HCT116 (cell line): ENCODE measurements around the gene TPH2. TPM values are rescaled to one million over a fixed set of nuclear protein-coding genes. Genes with fewer than 3 reads are reported as not detected.

Experiments
- ATAC-seq: fragments of 200-7000 bp; cut with Tn5 transposase; 2 replicates; pipeline ENCODE4 v1.9.1; 2020; ENCODE audit warnings: mild to moderate bottlenecking, moderate library complexity
- BruUV-seq: library from RNA; stranded (reverse); fragments of 400-500 nt; replicated peaks from 2 replicates; lab custom pipeline; 2021; lab: Mats Ljungman, UMichigan
- CTCF ChIA-PET: fragments of 300-600 bp; sonication (Branson Sonifier 250); formaldehyde crosslinking; loops from one replicate; lab custom pipeline; 2021; ENCODE audit warnings: antibody characterized with exemption; lab: Charles Lee
- POLR2A ChIA-PET: fragments of 300-600, 350-600 bp; sonication (Branson Sonifier 250); formaldehyde crosslinking; loops from one replicate; lab custom pipeline; 2021; ENCODE audit warnings: antibody characterized with exemption; lab: Charles Lee
- RAD21 ChIA-PET, 2 experiments: fragments of 300-600 bp; sonication (Branson Sonifier 250); formaldehyde crosslinking; loops; one replicate each; lab custom pipeline; 2023; ENCODE audit warnings: low total read pairs in 2 of 2; ENCODE audit not compliant: uncharacterized antibody in 2 of 2, unreplicated experiment in 2 of 2, low non-redundant PET in 1 of 2; lab: Charles Lee
- DNase-seq: peaks from one replicate; pipeline ENCODE4 v3.0.0-alpha.2; 2010; ENCODE audit warnings: low read depth, low spot score
- H2AFZ ChIP-seq: fragments of 200-600 bp; shearing (Covaris generic), sonication (generic); 2 replicates; pipeline ENCODE4 v1.6.1; 2017; ENCODE audit warnings: low read depth, mixed run types, mixed read lengths, antibody characterized with exemption, low read length; ENCODE audit not compliant: poor library complexity, severe bottlenecking
- H3K27ac ChIP-seq: 2 replicates; pipeline ENCODE4 v1.5.1; 2012; ENCODE audit warnings: low read depth, low read length
- H3K27me3 ChIP-seq: fragments of 200-600 bp; sonication (generic); 2 replicates; pipeline ENCODE4 v1.6.1; 2016; ENCODE audit warnings: mixed run types, low read length, mixed read lengths; ENCODE audit not compliant: insufficient read depth
- H3K36me3 ChIP-seq, 2 experiments: fragments of 200-500 bp in 1 of 2; fragments of 200-600 bp in 1 of 2; sonication (Bioruptor generic) in 1 of 2; sonication (generic) in 1 of 2; 2 replicates each; pipeline versions ENCODE4 v1.5.1 to v1.6.1; 2014 to 2016; ENCODE audit warnings: low read length in 2 of 2, inconsistent platforms in 1 of 2, mixed read lengths in 1 of 2, mixed run types in 1 of 2; ENCODE audit not compliant: insufficient read depth in 2 of 2, control insufficient read depth in 1 of 2
- H3K4me1 ChIP-seq, 2 experiments: fragments of 200-600 bp in 1 of 2; sonication (generic) in 1 of 2; 2 replicates each; pipeline versions ENCODE4 v1.5.1 to v1.6.1; 2012 to 2017; ENCODE audit warnings: low read length in 2 of 2, inconsistent platforms in 1 of 2, mild to moderate bottlenecking in 1 of 2, mixed read lengths in 1 of 2, mixed run types in 1 of 2, moderate library complexity in 1 of 2; ENCODE audit not compliant: insufficient read depth in 2 of 2, control insufficient read depth in 1 of 2
- H3K4me2 ChIP-seq: fragments of 200-600 bp; sonication (generic); 2 replicates; pipeline ENCODE4 v1.6.1; 2017; ENCODE audit warnings: mixed run types, low read length, mixed read lengths
- H3K4me3 ChIP-seq, 2 experiments: fragments of 200-600 bp in 1 of 2; sonication (generic) in 1 of 2; replicated peaks in 1 of 2; 2 replicates each; pipeline ENCODE4 v1.5.1; 2011 to 2016; ENCODE audit warnings: low read length in 2 of 2, control low read depth in 1 of 2, low read depth in 1 of 2, mild to moderate bottlenecking in 1 of 2, mixed read lengths in 1 of 2, mixed run types in 1 of 2
- H3K79me2 ChIP-seq: fragments of 200-600 bp; sonication (generic); 2 replicates; pipeline ENCODE4 v1.6.1; 2017; ENCODE audit warnings: mild to moderate bottlenecking, mixed run types, low read length, moderate library complexity, mixed read lengths; ENCODE audit not compliant: insufficient read depth
- H3K9ac ChIP-seq: fragments of 200-600 bp; sonication (generic); 2 replicates; pipeline ENCODE4 v1.6.1; 2016; ENCODE audit warnings: low read length, mixed read lengths
- H3K9me2 ChIP-seq: fragments of 200-600 bp; sonication (generic), shearing (Covaris generic); 2 replicates; pipeline ENCODE4 v1.6.1; 2017; ENCODE audit warnings: mixed run types, mild to moderate bottlenecking, moderate library complexity; ENCODE audit not compliant: insufficient read depth
- H3K9me3 ChIP-seq, 2 experiments: fragments of 200-500 bp in 1 of 2; fragments of 200-600 bp in 1 of 2; sonication (Bioruptor generic) in 1 of 2; sonication (generic) in 1 of 2; 2 replicates each; pipeline ENCODE4 v1.6.1; 2014 to 2017; ENCODE audit warnings: low read length in 2 of 2, mixed read lengths in 2 of 2, inconsistent platforms in 1 of 2, low read depth in 1 of 2, mild to moderate bottlenecking in 1 of 2, mixed run types in 1 of 2, moderate library complexity in 1 of 2; ENCODE audit not compliant: control insufficient read depth in 1 of 2, insufficient read depth in 1 of 2
- H4K20me1 ChIP-seq: fragments of 200-600 bp; sonication (generic), shearing (Covaris generic); 2 replicates; pipeline ENCODE4 v1.6.1; 2017; ENCODE audit warnings: mixed run types, mild to moderate bottlenecking, moderate library complexity; ENCODE audit not compliant: insufficient read depth
- EGR1 ChIP-seq: IDR thresholded peaks from 2 replicates; pipeline ENCODE4 v1.6.1; 2012; ENCODE audit warnings: low read depth
- ELF1 ChIP-seq: IDR thresholded peaks from 2 replicates; pipeline ENCODE4 v1.6.1; 2012; ENCODE audit warnings: low read depth, borderline replicate concordance
- JUND ChIP-seq: IDR thresholded peaks from 2 replicates; pipeline ENCODE4 v1.6.1; 2012
- MAX ChIP-seq: IDR thresholded peaks from 2 replicates; pipeline ENCODE4 v1.6.1; 2012
- SIN3A ChIP-seq: IDR thresholded peaks from 2 replicates; pipeline ENCODE4 v1.6.1; 2012; ENCODE audit warnings: low read depth
- intact Hi-C: fragments of 100-400 bp; cut with micrococcal nuclease; formaldehyde crosslinking; loops from 2 replicates; pipeline ENCODE4 v1.10.0; 2022
- total RNA-seq: library from RNA; stranded (reverse); gene quantifications from one replicate; pipeline ENCODE4 v1.2.1, GENCODE V29; 2021; ENCODE audit not compliant: unreplicated experiment
- TF ChIP-seq, protein P1 (sequence below): IDR thresholded peaks from 2 replicates; pipeline ENCODE4 v1.6.1; 2012; ENCODE audit warnings: low read depth

The TPH2 gene
- total RNA-seq, 1 experiment from 2014 or later = not detected

DNA sequence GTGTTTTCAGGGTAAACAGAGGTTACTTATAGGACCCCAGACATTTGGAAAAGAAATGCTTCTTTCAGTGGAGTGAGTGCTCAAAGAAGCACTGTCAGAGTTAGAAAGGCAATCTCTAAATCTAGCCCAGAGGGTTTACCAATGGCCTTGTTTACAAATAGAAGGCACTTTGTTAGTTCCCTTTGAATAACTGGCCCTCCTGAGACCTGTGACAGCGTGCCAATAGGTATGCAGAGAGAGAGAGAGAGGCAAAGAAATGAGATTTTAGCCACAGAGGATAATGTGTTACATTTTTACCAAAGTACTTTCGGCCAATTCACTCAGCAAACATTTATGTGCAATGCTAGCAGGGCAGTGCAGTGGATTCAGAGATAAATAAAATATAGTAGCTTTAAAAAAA lies 41.9 kb downstream of the TPH2 start:
- H2AFZ ChIP-seq = no peak overlapping the region
- ChIA-PET CTCF (no interaction called here), POLR2A (no interaction called here), RAD21 (no interaction called here)
- no peaks in the 10 kb centered on the region for H3K4me1 ChIP-seq
- TF ChIP-seq, protein P1, sequence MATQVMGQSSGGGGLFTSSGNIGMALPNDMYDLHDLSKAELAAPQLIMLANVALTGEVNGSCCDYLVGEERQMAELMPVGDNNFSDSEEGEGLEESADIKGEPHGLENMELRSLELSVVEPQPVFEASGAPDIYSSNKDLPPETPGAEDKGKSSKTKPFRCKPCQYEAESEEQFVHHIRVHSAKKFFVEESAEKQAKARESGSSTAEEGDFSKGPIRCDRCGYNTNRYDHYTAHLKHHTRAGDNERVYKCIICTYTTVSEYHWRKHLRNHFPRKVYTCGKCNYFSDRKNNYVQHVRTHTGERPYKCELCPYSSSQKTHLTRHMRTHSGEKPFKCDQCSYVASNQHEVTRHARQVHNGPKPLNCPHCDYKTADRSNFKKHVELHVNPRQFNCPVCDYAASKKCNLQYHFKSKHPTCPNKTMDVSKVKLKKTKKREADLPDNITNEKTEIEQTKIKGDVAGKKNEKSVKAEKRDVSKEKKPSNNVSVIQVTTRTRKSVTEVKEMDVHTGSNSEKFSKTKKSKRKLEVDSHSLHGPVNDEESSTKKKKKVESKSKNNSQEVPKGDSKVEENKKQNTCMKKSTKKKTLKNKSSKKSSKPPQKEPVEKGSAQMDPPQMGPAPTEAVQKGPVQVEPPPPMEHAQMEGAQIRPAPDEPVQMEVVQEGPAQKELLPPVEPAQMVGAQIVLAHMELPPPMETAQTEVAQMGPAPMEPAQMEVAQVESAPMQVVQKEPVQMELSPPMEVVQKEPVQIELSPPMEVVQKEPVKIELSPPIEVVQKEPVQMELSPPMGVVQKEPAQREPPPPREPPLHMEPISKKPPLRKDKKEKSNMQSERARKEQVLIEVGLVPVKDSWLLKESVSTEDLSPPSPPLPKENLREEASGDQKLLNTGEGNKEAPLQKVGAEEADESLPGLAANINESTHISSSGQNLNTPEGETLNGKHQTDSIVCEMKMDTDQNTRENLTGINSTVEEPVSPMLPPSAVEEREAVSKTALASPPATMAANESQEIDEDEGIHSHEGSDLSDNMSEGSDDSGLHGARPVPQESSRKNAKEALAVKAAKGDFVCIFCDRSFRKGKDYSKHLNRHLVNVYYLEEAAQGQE = no peak
- TF ChIP-seq EGR1 = no peak
- no peak for TF ChIP-seq SIN3A
- no peak for TF ChIP-seq ELF1
- H3K9me3 ChIP-seq = no peaks in the 10 kb centered on the region
- no peaks in the 10 kb centered on the region for H3K79me2 ChIP-seq
- intact Hi-C loops = no loop called here
- no peak for ATAC-seq
- H3K36me3 ChIP-seq = no peaks in the 10 kb centered on the region
- H3K9me2 ChIP-seq = no peaks in the 10 kb centered on the region
- H3K27ac ChIP-seq = no peak overlapping the region
- no peaks in the 10 kb centered on the region for H4K20me1 ChIP-seq
- no peaks in the 10 kb centered on the region for H3K27me3 ChIP-seq
- no TSS peak for BruUV-seq
- no peak overlapping the region for H3K9ac ChIP-seq
- no peak overlapping the region for H3K4me2 ChIP-seq
- no peak overlapping the region for H3K4me3 ChIP-seq
- no peak for DNase-seq

- ChIA-PET RAD21 (no interaction called here), CTCF (no interaction called here), POLR2A (no interaction called here)
- DNase-seq (no peak), ATAC-seq (no peak)
- Histone ChIP-seq H3K79me2 (no peaks in the 10 kb centered on the region), H3K9ac (no peak overlapping the region), H4K20me1 (no peaks in the 10 kb centered on the region), H3K4me3 (no peak overlapping the region), H3K4me2 (no peak overlapping the region), H3K27ac (no peak overlapping the region), H3K9me2 (no peaks in the 10 kb centered on the region), H3K36me3 (no peaks in the 10 kb centered on the region), H2AFZ (no peak overlapping the region), H3K4me1 (no peaks in the 10 kb centered on the region), H3K27me3 (no peaks in the 10 kb centered on the region), H3K9me3 (no peaks in the 10 kb centered on the region)
- intact Hi-C loops = no loop called here
- TF ChIP-seq JUND (no peak), ELF1 (no peak), MAX (no peak)
- TF ChIP-seq, protein P1 = peak; percentile 51
- no TSS peak for BruUV-seq
Measured at GRCh38 chr12:71981149-71981548, 42.5 kb downstream of the TPH2 start.
